Natural killer cell (primary cell): Measurements from ENCODE around the gene RTL10. TPM values are rescaled to one million over a fixed set of nuclear protein-coding genes. Genes with fewer than 3 reads are reported as not detected.

ENCODE experiments used
- ATAC-seq, 3 donors: fragments of 150-1000 bp in 2 of 3; fragments of 200-7000 bp in 1 of 3; cut with Tn5 transposase; 1 replicate in 1 of 3; 2 replicates in 2 of 3; pipeline ENCODE4 v1.10.0; 2021; ENCODE audit warnings: mild to moderate bottlenecking in 2 of 3, moderate library complexity in 2 of 3
- DNase-seq, 2 donors: peaks; one replicate each; pipeline versions ENCODE4 v3.0.0 to v3.0.0-alpha.2; 2013 to 2021; ENCODE audit warnings: mixed read lengths in 1 of 2
- H3K27ac ChIP-seq: one replicate; pipeline ENCODE4 v1.5.1; 2013; ENCODE audit warnings: mild to moderate bottlenecking, low read length
- H3K27me3 ChIP-seq: one replicate; pipeline ENCODE4 v1.6.1; 2013; ENCODE audit warnings: low read length; ENCODE audit not compliant: control insufficient read depth, insufficient read depth
- H3K36me3 ChIP-seq: one replicate; pipeline ENCODE4 v1.6.1; 2013; ENCODE audit warnings: low read length; ENCODE audit not compliant: control insufficient read depth, insufficient read depth
- H3K4me1 ChIP-seq: one replicate; pipeline ENCODE4 v1.6.1; 2013; ENCODE audit warnings: low read length; ENCODE audit not compliant: control insufficient read depth, insufficient read depth
- H3K4me3 ChIP-seq: one replicate; pipeline ENCODE4 v1.5.1; 2013; ENCODE audit warnings: low read length
- H3K9me3 ChIP-seq: one replicate; pipeline ENCODE4 v1.6.1; 2013; ENCODE audit warnings: low read length; ENCODE audit not compliant: control insufficient read depth, insufficient read depth
- H3K27ac Mint-ChIP-seq, 2 donors: one replicate each; pipeline ENCODE4 v1.8.0; 2022; ENCODE audit warnings: mild to moderate bottlenecking in 2 of 2, mixed read lengths in 2 of 2, moderate library complexity in 1 of 2
- H3K27me3 Mint-ChIP-seq, 2 donors: one replicate each; pipeline ENCODE4 v1.8.0; 2022; ENCODE audit warnings: low read depth in 2 of 2, mixed read lengths in 2 of 2
- H3K36me3 Mint-ChIP-seq: one replicate; pipeline ENCODE4 v1.8.0; 2022; ENCODE audit warnings: mixed read lengths
- H3K4me1 Mint-ChIP-seq, 2 donors: one replicate each; pipeline ENCODE4 v1.8.0; 2022; ENCODE audit warnings: mixed read lengths in 2 of 2
- H3K4me3 Mint-ChIP-seq: one replicate; pipeline ENCODE4 v1.8.0; 2022; ENCODE audit warnings: mild to moderate bottlenecking, moderate library complexity, mixed read lengths
- H3K9me3 Mint-ChIP-seq, 2 donors: one replicate each; pipeline ENCODE4 v1.8.0; 2022; ENCODE audit warnings: mixed read lengths in 2 of 2
- WGBS: methylation state at CpG from one replicate; pipeline ENCODE4 v1.1.7; 2013; ENCODE audit warnings: missing lambda C conversion rate; ENCODE audit not compliant: insufficient coverage; 5-methylcytosine and 5-hydroxymethylcytosine counted together
- intact Hi-C: fragments of 100-400 bp; cut with micrococcal nuclease; formaldehyde crosslinking; loops from one replicate; pipeline ENCODE4 v1.14.2; 2022
- total RNA-seq, 4 donors: library from RNA; stranded (reverse); fragments of 120-200 nt in 1 of 4; gene quantifications; one replicate each; pipeline versions ENCODE4 v1.2.3 to v1.2.4, GENCODE V29; 2013 to 2022
- TF ChIP-seq, protein P1 (sequence below): fragments of 200-600 bp; IDR thresholded peaks from one replicate; pipeline ENCODE4 v1.8.0; 2022; ENCODE audit warnings: antibody characterized with exemption

RTL10 gene
- total RNA-seq, 3 donors from 2014 or later (not counting 1 experiment from before 2014, with no cell fraction given), result 6.4 to 12.5 (median 11.7) TPM

DNA sequence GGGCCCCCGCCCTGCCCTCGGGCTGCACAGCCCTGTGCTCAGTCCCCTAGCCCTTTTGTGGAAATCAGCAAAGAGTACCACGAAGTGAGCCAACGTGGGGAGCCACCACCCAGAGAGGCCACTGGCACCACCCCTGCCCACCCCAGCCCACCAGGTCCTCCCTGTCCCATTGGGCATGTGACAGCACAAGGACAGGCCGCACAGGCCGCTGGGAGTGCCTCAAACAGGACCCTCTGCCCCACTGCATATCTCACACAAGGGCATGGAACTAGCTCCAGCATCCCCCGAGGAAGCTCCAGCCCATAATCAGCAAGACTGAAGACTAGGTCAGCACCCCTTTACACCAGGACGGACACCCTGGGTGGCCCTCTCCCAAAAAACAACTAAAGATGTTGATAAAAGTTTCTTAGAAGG is 29.7 kb downstream of the RTL10 start:
- H3K27ac Mint-ChIP-seq, result no peak overlapping the region
- Histone ChIP-seq H3K27ac (no peak overlapping the region), H3K27me3 (no peaks in the 10 kb centered on the region), H3K36me3 (peaks cover 1% of the 10 kb centered on the region), H3K9me3 (no peaks in the 10 kb centered on the region), H3K4me1 (no peaks in the 10 kb centered on the region), H3K4me3 (no peak overlapping the region)
- H3K9me3 Mint-ChIP-seq, result no peaks in the 10 kb centered on the region
- WGBS, result 90% methylated on average over 8 of the region's 8 CpGs
- TF ChIP-seq, protein P1, sequence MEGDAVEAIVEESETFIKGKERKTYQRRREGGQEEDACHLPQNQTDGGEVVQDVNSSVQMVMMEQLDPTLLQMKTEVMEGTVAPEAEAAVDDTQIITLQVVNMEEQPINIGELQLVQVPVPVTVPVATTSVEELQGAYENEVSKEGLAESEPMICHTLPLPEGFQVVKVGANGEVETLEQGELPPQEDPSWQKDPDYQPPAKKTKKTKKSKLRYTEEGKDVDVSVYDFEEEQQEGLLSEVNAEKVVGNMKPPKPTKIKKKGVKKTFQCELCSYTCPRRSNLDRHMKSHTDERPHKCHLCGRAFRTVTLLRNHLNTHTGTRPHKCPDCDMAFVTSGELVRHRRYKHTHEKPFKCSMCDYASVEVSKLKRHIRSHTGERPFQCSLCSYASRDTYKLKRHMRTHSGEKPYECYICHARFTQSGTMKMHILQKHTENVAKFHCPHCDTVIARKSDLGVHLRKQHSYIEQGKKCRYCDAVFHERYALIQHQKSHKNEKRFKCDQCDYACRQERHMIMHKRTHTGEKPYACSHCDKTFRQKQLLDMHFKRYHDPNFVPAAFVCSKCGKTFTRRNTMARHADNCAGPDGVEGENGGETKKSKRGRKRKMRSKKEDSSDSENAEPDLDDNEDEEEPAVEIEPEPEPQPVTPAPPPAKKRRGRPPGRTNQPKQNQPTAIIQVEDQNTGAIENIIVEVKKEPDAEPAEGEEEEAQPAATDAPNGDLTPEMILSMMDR, result no peak
- ATAC-seq, result no peak
- DNase-seq, result no peak
- H3K4me3 Mint-ChIP-seq, result no peak overlapping the region
- no peaks in the 10 kb centered on the region for H3K27me3 Mint-ChIP-seq
- H3K36me3 Mint-ChIP-seq, result no peaks in the 10 kb centered on the region
- H3K4me1 Mint-ChIP-seq, result no peaks in the 10 kb centered on the region
- intact Hi-C loops, result no loop called here

DNA sequence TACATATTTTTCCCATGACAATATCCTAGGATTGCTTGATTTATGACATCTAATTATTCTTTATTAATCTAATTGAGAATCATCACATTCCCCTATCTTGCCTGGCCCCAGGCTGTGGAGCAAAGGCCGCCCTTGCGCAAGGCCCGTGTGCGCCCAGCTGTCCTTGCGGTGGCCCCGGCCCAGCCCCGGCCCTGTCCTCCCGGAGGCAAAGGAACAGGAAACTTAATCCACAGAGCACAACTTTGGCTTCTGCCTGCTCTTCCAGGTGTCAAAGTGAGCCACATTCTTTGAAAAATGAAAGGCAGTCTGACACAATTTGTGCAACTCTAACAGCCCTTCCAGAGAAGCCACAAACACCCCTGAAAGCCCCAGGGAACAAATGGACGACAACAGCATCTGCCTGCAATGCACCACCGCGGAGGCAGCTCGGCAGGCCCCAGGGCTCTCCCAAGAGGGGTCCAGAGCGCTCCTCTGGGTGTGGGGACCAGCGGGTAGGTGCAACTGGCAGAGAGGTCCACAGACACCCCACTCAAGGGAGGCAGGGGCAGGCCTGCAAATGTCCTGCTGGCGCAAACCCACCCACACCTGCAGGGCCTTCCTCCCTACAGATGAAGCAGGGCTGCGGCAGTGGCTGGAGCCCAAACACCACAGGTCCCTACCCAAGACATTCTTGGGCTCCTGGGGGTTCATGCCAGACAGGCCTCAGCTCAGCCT is 30.3 kb downstream of the RTL10 start:
- H3K27me3 ChIP-seq, result no peaks in the 10 kb centered on the region
- no peaks in the 10 kb centered on the region for H3K9me3 ChIP-seq
- H3K36me3 ChIP-seq, result peaks cover 1% of the 10 kb centered on the region
- H3K4me3 Mint-ChIP-seq, result no peak overlapping the region
- H3K4me1 Mint-ChIP-seq, result no peaks in the 10 kb centered on the region
- 64% methylated on average over 16 of the region's 16 CpGs for WGBS
- no peaks in the 10 kb centered on the region for H3K36me3 Mint-ChIP-seq
- ATAC-seq, result no peak
- no peak overlapping the region for H3K27ac Mint-ChIP-seq
- TF ChIP-seq, protein P1, result no peak
- no peaks in the 10 kb centered on the region for H3K4me1 ChIP-seq
- no peaks in the 10 kb centered on the region for H3K9me3 Mint-ChIP-seq
- H3K27me3 Mint-ChIP-seq, result no peaks in the 10 kb centered on the region
- no peak overlapping the region for H3K4me3 ChIP-seq
- no peak for DNase-seq
- intact Hi-C loops, result no loop called here
- H3K27ac ChIP-seq, result no peak overlapping the region

DNA sequence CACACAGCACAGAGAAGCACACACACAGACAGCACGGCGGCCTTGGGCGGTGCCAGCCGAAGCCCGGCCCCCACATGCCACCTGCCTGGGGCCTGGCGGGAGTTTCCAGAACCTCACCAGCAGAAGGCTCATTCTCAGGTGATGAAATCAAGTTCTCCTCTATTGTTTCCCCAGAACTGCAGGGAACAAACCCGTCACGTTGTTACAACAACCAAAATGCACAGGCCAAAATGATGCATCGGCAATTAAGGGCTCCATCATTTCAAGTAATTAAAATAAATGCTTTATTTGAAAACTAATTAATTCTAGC is 30.8 kb downstream of the RTL10 start:
- 94% methylated on average over 9 of the region's 9 CpGs for WGBS
- Mint-ChIP-seq H3K4me1 (no peaks in the 10 kb centered on the region), H3K27ac (no peak overlapping the region), H3K27me3 (no peaks in the 10 kb centered on the region), H3K9me3 (no peaks in the 10 kb centered on the region), H3K36me3 (no peaks in the 10 kb centered on the region), H3K4me3 (no peak overlapping the region)
- H3K27me3 ChIP-seq, result no peaks in the 10 kb centered on the region
- peaks cover 1% of the 10 kb centered on the region for H3K36me3 ChIP-seq
- no peaks in the 10 kb centered on the region for H3K4me1 ChIP-seq
- DNase-seq (no peak), ATAC-seq (no peak)
- no peak overlapping the region for H3K27ac ChIP-seq
- intact Hi-C loops, result no loop called here
- TF ChIP-seq, protein P1, result no peak
- no peaks in the 10 kb centered on the region for H3K9me3 ChIP-seq
- no peak overlapping the region for H3K4me3 ChIP-seq
